Common myeloid progenitor, CD34-positive (primary cell): Measurements from ENCODE around the gene CIAPIN1.
"Not testable (repeated sequence)": the region's sequence is repeated elsewhere in the genome, so short reads cannot be mapped to it uniquely, and the experiment has no call there.

Source experiments
- CTCF ChIA-PET: fragments of 350-600 bp; sonication (Branson Sonifier 250); formaldehyde crosslinking; loops from one replicate; lab custom pipeline; 2021; ENCODE audit warnings: antibody characterized with exemption; lab: Charles Lee
- POLR2A ChIA-PET: fragments of 350-600 bp; sonication (Branson Sonifier 250); formaldehyde crosslinking; loops from one replicate; lab custom pipeline; 2021; ENCODE audit warnings: antibody characterized with exemption; lab: Charles Lee
- DNase-seq, 3 donors: peaks; one replicate each; pipeline versions ENCODE4 v3.0.0 to v3.0.0-alpha.2; 2013
- H3K27ac ChIP-seq, 2 experiments: 1 replicate in 1 of 2; 2 replicates in 1 of 2; pipeline ENCODE4 v1.7.0; 2013; ENCODE audit warnings: inconsistent platforms in 2 of 2, low read length in 2 of 2, mild to moderate bottlenecking in 2 of 2, low read depth in 1 of 2, moderate library complexity in 1 of 2; ENCODE audit not compliant: severe bottlenecking in 2 of 2, insufficient read depth in 1 of 2, poor library complexity in 1 of 2
- H3K27me3 ChIP-seq, 5 experiments: replicated peaks in 2 of 5; 1 replicate in 3 of 5; 2 replicates in 2 of 5; pipeline versions ENCODE4 v1.6.1 to v1.7.0; 2013; ENCODE audit warnings: low read length in 4 of 5, mild to moderate bottlenecking in 2 of 5, moderate library complexity in 2 of 5, inconsistent platforms in 1 of 5; ENCODE audit not compliant: insufficient read depth in 5 of 5, control insufficient read depth in 4 of 5
- H3K36me3 ChIP-seq, 4 experiments: 1 replicate in 2 of 4; 2 replicates in 2 of 4; pipeline versions ENCODE4 v1.6.1 to v1.7.0; 2013; ENCODE audit warnings: low read length in 3 of 4, control low read depth in 1 of 4, mild to moderate bottlenecking in 1 of 4; ENCODE audit not compliant: control insufficient read depth in 4 of 4, insufficient read depth in 4 of 4
- H3K4me1 ChIP-seq, 4 experiments: 1 replicate in 3 of 4; 2 replicates in 1 of 4; pipeline versions ENCODE4 v1.6.1 to v1.7.1; 2013; ENCODE audit warnings: low read length in 3 of 4, mild to moderate bottlenecking in 3 of 4, control low read depth in 1 of 4, inconsistent platforms in 1 of 4, moderate library complexity in 1 of 4; ENCODE audit not compliant: control insufficient read depth in 4 of 4, insufficient read depth in 4 of 4; ENCODE audit errors: control extremely low read depth in 1 of 4
- H3K4me3 ChIP-seq, 7 experiments: 1 replicate in 4 of 7; 2 replicates in 3 of 7; pipeline versions ENCODE4 v1.5.1 to v1.7.0; 2013; ENCODE audit warnings: mild to moderate bottlenecking in 7 of 7, low read length in 6 of 7, moderate library complexity in 6 of 7, inconsistent platforms in 2 of 7, low read depth in 2 of 7, control low read depth in 1 of 7; ENCODE audit not compliant: insufficient read depth in 4 of 7, control insufficient read depth in 1 of 7; ENCODE audit errors: extremely low read depth in 1 of 7
- H3K9me3 ChIP-seq, 5 experiments: 1 replicate in 4 of 5; 2 replicates in 1 of 5; pipeline versions ENCODE4 v1.6.1 to v1.7.1; 2013; ENCODE audit warnings: low read length in 4 of 5, mild to moderate bottlenecking in 2 of 5, inconsistent platforms in 1 of 5, low read depth in 1 of 5, moderate library complexity in 1 of 5; ENCODE audit not compliant: control insufficient read depth in 4 of 5, insufficient read depth in 2 of 5; ENCODE audit errors: control extremely low read depth in 1 of 5
- WGBS: methylation state at CpG from one replicate; pipeline ENCODE4 v1.1.5; 2013; ENCODE audit not compliant: insufficient coverage; 5-methylcytosine and 5-hydroxymethylcytosine counted together

Gene CIAPIN1

GRCh38 chr16:57444711-57445110 lies 2.5 kb downstream of the CIAPIN1 start:
- WGBS: 93% methylated on average over 3 of the region's 3 CpGs
- Histone ChIP-seq H3K4me1 (peaks cover 8 to 19% (median 18%) of the 10 kb centered on the region in 4 experiments), H3K4me3 (no peak overlapping the region), H3K9me3 (peaks cover 3 to 12% (median 11%) of the 10 kb centered on the region in 5 experiments), H3K36me3 (peaks cover 0 to 16% (median 12%) of the 10 kb centered on the region in 4 experiments), H3K27ac (no peak overlapping the region), H3K27me3 (no peaks in the 10 kb centered on the region)
- no peak for DNase-seq
- ChIA-PET CTCF (interaction anchor here (0.9 to 3.9 kb wide), 5 partner anchors 13 to 144 kb away, joined by 3 to 16 read pairs (median 6); no protein-coding TSS in a partner anchor), POLR2A (no interaction called here)

DNA sequence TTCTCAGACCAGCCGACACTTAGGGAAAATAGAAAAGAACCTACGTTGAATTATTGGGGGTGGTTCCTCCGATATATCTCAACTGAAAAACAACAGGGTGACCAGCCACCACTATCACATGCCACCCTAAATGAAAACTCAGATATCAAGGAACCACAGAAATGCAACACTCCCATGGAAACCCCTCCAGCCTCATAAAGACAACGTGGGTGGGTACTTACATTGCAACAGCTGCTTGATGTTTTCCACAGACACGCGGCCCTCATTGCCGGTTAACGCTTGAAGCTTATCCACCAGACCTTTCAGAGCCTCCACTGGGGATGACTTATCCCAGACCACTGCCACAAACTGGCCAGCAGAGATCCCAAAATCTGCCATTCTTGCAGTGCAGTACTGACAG lies 6.6 kb downstream of the CIAPIN1 start:
- POLR2A ChIA-PET: not testable (repeated sequence)
- WGBS: 100% methylated on average over 2 of the region's 8 CpGs
- peaks cover 3 to 50% (median 29%) of the 10 kb centered on the region in 4 experiments for H3K36me3 ChIP-seq

DNA sequence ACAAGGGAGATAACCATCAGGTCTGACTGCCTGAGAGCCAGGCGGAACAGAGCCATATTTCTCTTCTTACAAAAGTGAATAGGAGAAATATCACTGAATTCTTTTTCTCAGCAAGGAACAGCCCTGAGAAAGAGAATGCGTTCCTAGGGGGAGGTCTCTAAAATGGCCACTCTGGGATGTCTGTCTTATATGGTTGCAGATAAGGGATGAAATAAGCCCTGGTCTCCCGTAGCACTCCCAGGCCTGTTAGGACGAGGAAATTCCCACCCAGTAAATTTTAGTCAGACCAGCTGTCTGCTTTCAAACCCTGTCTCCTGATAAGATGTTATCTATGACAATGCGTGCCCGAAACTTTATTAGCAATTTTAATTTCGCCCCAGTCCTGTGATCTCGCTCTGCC lies 7.2 kb downstream of the CIAPIN1 start:
- H3K27ac ChIP-seq, H3K4me1 ChIP-seq, POLR2A ChIA-PET, H3K4me3 ChIP-seq, H3K27me3 ChIP-seq: not testable (repeated sequence)
- peaks cover 3 to 12% (median 11%) of the 10 kb centered on the region in 5 experiments for H3K9me3 ChIP-seq
- CTCF ChIA-PET: interaction anchor here (1.2 to 1.8 kb wide), 2 partner anchors 22 to 77 kb away, joined by 3 to 8 read pairs; partner anchors contain the start of gene POLR2C
- peaks cover 5 to 55% (median 32%) of the 10 kb centered on the region in 4 experiments for H3K36me3 ChIP-seq
- peak in 2 of 3 donors; percentile 8 to 28 for DNase-seq
- 100% methylated on average over 7 of the region's 8 CpGs for WGBS

More for the DNA sequence above, 6.6 kb downstream of the CIAPIN1 start:
- not testable (repeated sequence) for DNase-seq, H3K4me1 ChIP-seq, H3K4me3 ChIP-seq, H3K27me3 ChIP-seq, H3K27ac ChIP-seq
- H3K9me3 ChIP-seq: peaks cover 3 to 12% (median 11%) of the 10 kb centered on the region in 5 experiments
- CTCF ChIA-PET: interaction anchor here (0.6 kb wide), 1 partner anchor 138 kb away, joined by 3 read pairs; no protein-coding TSS in a partner anchor

GRCh38 chr16:57435838-57436237 lies 11.3 kb downstream of the CIAPIN1 start:
- 100% methylated on average over 1 of the region's 1 CpG for WGBS
- POLR2A ChIA-PET: no interaction called here
- Histone ChIP-seq H3K27me3 (no peaks in the 10 kb centered on the region), H3K27ac (no peak overlapping the region), H3K9me3 (peaks cover under 1 to 10% (median 4%) of the 10 kb centered on the region in 5 experiments), H3K4me3 (no peak overlapping the region), H3K4me1 (no peaks in the 10 kb centered on the region), H3K36me3 (peaks cover 25 to 90% (median 62%) of the 10 kb centered on the region in 4 experiments)
- CTCF ChIA-PET: interaction anchor here (1.4 to 2.0 kb wide), 2 partner anchors 19 to 84 kb away, joined by 6 to 7 read pairs; no protein-coding TSS in a partner anchor
- no peak for DNase-seq

DNA sequence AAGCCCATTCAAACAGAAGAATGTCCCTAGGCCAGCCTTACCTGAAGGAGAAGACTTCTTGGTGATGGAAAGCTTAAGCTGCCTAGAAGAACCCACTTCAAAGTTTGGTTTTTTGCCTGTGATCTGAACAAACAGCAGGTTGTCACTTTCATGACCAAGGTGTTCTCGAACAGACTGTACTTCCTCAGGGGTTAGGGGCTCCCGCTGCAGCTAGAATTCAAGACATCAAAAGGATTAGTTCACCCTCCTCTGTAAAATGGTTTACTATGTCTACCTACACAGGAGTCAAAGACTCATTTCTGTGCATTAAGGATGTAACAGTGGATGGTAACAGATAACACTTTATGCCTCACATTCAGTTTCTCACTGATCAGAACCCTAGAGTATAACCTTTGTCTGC lies 13.2 kb downstream of the CIAPIN1 start:
- no peak overlapping the region for H3K4me3 ChIP-seq
- WGBS: no CpG with 5 or more reads among the region's 2 CpGs
- no peak for DNase-seq
- no peaks in the 10 kb centered on the region for H3K9me3 ChIP-seq
- no peak overlapping the region for H3K27ac ChIP-seq
- ChIA-PET CTCF (interaction anchor here (1.0 to 2.4 kb wide), 4 partner anchors 12 to 23 kb away, joined by 3 to 10 read pairs (median 4); partner anchors contain the start of genes CIAPIN1 and COQ9), POLR2A (interaction anchor here (0.6 kb wide), 1 partner anchor 28 kb away, joined by 3 read pairs; no protein-coding TSS in a partner anchor)
- H3K4me1 ChIP-seq: no peaks in the 10 kb centered on the region
- H3K27me3 ChIP-seq: no peaks in the 10 kb centered on the region
- H3K36me3 ChIP-seq: peaks cover 31 to 89% (median 66%) of the 10 kb centered on the region in 4 experiments

GRCh38 chr16:57432989-57433388 lies 14.2 kb downstream of the CIAPIN1 start:
- peaks cover 30 to 89% (median 66%) of the 10 kb centered on the region in 4 experiments for H3K36me3 ChIP-seq
- H3K4me1 ChIP-seq: no peaks in the 10 kb centered on the region
- no peak overlapping the region for H3K4me3 ChIP-seq
- ChIA-PET CTCF (interaction anchor here (0.7 to 2.4 kb wide), 6 partner anchors 9 to 22 kb away, joined by 3 to 10 read pairs (median 4); partner anchors contain the start of genes CIAPIN1 and COQ9), POLR2A (no interaction called here)
- DNase-seq: no peak
- H3K27me3 ChIP-seq: no peaks in the 10 kb centered on the region
- H3K27ac ChIP-seq: no peak overlapping the region
- WGBS: 100% methylated on average over 3 of the region's 3 CpGs
- no peaks in the 10 kb centered on the region for H3K9me3 ChIP-seq

- H3K27me3 ChIP-seq: no peaks in the 10 kb centered on the region
- 100% methylated on average over 1 of the region's 2 CpGs for WGBS
- no peaks in the 10 kb centered on the region for H3K9me3 ChIP-seq
- no peak for DNase-seq
- H3K36me3 ChIP-seq: peaks cover 33 to 91% (median 68%) of the 10 kb centered on the region in 4 experiments
- no peaks in the 10 kb centered on the region for H3K4me1 ChIP-seq
- ChIA-PET POLR2A (no interaction called here), CTCF (interaction anchor here (1.0 to 2.4 kb wide), 5 partner anchors 9 to 21 kb away, joined by 3 to 10 read pairs (median 3); partner anchors contain the start of genes CIAPIN1 and COQ9)
- no peak overlapping the region for H3K27ac ChIP-seq
- no peak overlapping the region for H3K4me3 ChIP-seq
Measured at GRCh38 chr16:57432505-57432904, 14.7 kb downstream of the CIAPIN1 start.
